Measurements from ENCODE around the gene UBAP2L.

DNA sequence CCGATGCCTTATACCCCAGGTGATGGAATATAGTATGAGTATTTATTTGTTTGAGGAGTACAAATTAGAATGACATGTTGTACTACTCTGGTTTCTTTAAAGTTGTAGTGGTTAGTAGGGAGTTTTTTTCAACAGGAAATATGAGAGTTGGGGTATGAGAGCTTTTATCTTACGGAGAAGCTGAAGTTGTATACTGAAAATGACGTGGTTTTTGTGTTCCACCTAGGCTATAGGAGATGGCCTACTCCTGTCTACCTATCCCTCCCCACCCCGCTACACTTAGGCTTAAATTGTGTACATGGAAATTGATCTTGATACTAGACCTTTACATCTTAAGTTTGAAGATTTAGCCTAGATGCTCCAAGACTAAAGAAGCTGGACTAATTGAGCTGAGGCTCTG lies 44.8 kb downstream of the UBAP2L start:
- TF ChIP-seq EZH2 (IDR thresholded peaks at IDR 0.05): no peak
- no peak for TF ChIP-seq POLR2AphosphoS5 (IDR thresholded peaks at IDR 0.05; ENCODE audit: borderline replicate concordance, low read depth, low read length)
